ENCODE data around the gene FNTB.

Gene FNTB

GRCh38 chr14:64951291-64951690 lies 35.4 kb upstream of the FNTB start:
- no peaks in the 10 kb centered on the region; the same call in 1 of the 2 replicates for H3K36me3 ChIP-seq (ENCODE audit: control insufficient read depth, insufficient read depth, low read length)
- no peak for TF ChIP-seq CTCF (IDR thresholded peaks at IDR 0.05; ENCODE audit: insufficient read depth, low read length, poor library complexity, severe bottlenecking)
- H3K4me3 ChIP-seq (replicated peaks; ENCODE audit: low read depth, low read length) = no peak overlapping the region
- no peak for DNase-seq (ENCODE audit: extremely low read depth, insufficient read length)
- H3K27me3 ChIP-seq (replicated peaks; ENCODE audit: control insufficient read depth, insufficient read depth, low read length) = no peaks in the 10 kb centered on the region

- no peaks in the 10 kb centered on the region; the same call in 1 of the 2 replicates for H3K36me3 ChIP-seq (ENCODE audit: control insufficient read depth, insufficient read depth, low read length)
- no peak for DNase-seq (ENCODE audit: extremely low read depth, insufficient read length)
- H3K4me3 ChIP-seq (replicated peaks; ENCODE audit: low read depth, low read length) = no peak overlapping the region
- H3K27me3 ChIP-seq (replicated peaks; ENCODE audit: control insufficient read depth, insufficient read depth, low read length) = no peaks in the 10 kb centered on the region
- no peak for TF ChIP-seq CTCF (IDR thresholded peaks at IDR 0.05; ENCODE audit: insufficient read depth, low read length, poor library complexity, severe bottlenecking)
Measured at GRCh38 chr14:64951724-64952123, 35.0 kb upstream of the FNTB start.

GRCh38 chr14:64952598-64953309 lies 33.9 kb upstream of the FNTB start:
- TF ChIP-seq CTCF (IDR thresholded peaks at IDR 0.05; ENCODE audit: insufficient read depth, low read length, poor library complexity, severe bottlenecking) = peak; percentile 44
- Histone ChIP-seq H3K36me3 (ENCODE audit: control insufficient read depth, insufficient read depth, low read length) (no peaks in the 10 kb centered on the region; the same call in 1 of the 2 replicates), H3K27me3 (replicated peaks; ENCODE audit: control insufficient read depth, insufficient read depth, low read length) (no peaks in the 10 kb centered on the region), H3K4me3 (replicated peaks; ENCODE audit: low read depth, low read length) (no peak overlapping the region)
- DNase-seq (ENCODE audit: extremely low read depth, insufficient read length) = peak; percentile 26

- no peak for TF ChIP-seq CTCF (IDR thresholded peaks at IDR 0.05; ENCODE audit: insufficient read depth, low read length, poor library complexity, severe bottlenecking)
- Histone ChIP-seq H3K27me3 (replicated peaks; ENCODE audit: control insufficient read depth, insufficient read depth, low read length) (no peaks in the 10 kb centered on the region), H3K36me3 (ENCODE audit: control insufficient read depth, insufficient read depth, low read length) (no peaks in the 10 kb centered on the region; the same call in 1 of the 2 replicates), H3K4me3 (replicated peaks; ENCODE audit: low read depth, low read length) (no peak overlapping the region)
- DNase-seq (ENCODE audit: extremely low read depth, insufficient read length) = no peak
Measured at GRCh38 chr14:64953310-64953654, 33.4 kb upstream of the FNTB start.

- H3K27me3 ChIP-seq (replicated peaks; ENCODE audit: control insufficient read depth, insufficient read depth, low read length) = no peaks in the 10 kb centered on the region
- DNase-seq (ENCODE audit: extremely low read depth, insufficient read length) = no peak
- no peak for TF ChIP-seq CTCF (IDR thresholded peaks at IDR 0.05; ENCODE audit: insufficient read depth, low read length, poor library complexity, severe bottlenecking)
- no peaks in the 10 kb centered on the region; the same call in 1 of the 2 replicates for H3K36me3 ChIP-seq (ENCODE audit: control insufficient read depth, insufficient read depth, low read length)
- H3K4me3 ChIP-seq (replicated peaks; ENCODE audit: low read depth, low read length) = no peak overlapping the region
Measured at GRCh38 chr14:64953661-64954060, 33.0 kb upstream of the FNTB start.
